UCSD-AML1 (cell line): ENCODE measurements around the gene TGFBI.

Experiments used
- DNase-seq: peaks from one replicate; lab custom pipeline; 2025; ENCODE audit not compliant: unreplicated experiment; lab: John Stamatoyannopoulos, UW

The TGFBI gene

GRCh38 chr5:136001466-136001981, 27.3 kb upstream of the TGFBI start:
- DNase-seq: peak; percentile 45

- DNase-seq: no peak
These were observed 24.4 kb upstream of the TGFBI start for GRCh38 chr5:136004436-136004835.

- DNase-seq: no peak
These were observed 23.3 kb upstream of the TGFBI start for GRCh38 chr5:136005476-136005875.

GRCh38 chr5:136006164-136006563, 22.6 kb upstream of the TGFBI start:
- no peak for DNase-seq

- DNase-seq: no peak
These were observed 22.0 kb upstream of the TGFBI start for GRCh38 chr5:136006761-136007251.

GRCh38 chr5:136007271-136007670, 21.5 kb upstream of the TGFBI start:
- DNase-seq: no peak

- DNase-seq: no peak
These were observed 17.3 kb upstream of the TGFBI start for GRCh38 chr5:136011414-136012001.

- DNase-seq: no peak
These were observed 16.6 kb upstream of the TGFBI start for GRCh38 chr5:136012041-136012804.

- DNase-seq: no peak
These were observed 15.2 kb upstream of the TGFBI start for GRCh38 chr5:136013559-136013958.

GRCh38 chr5:136014049-136015002, 14.5 kb upstream of the TGFBI start:
- no peak for DNase-seq

GRCh38 chr5:136015003-136015375, 13.8 kb upstream of the TGFBI start:
- no peak for DNase-seq

- no peak for DNase-seq
These were observed 12.7 kb upstream of the TGFBI start for GRCh38 chr5:136015966-136016650.

GRCh38 chr5:136016945-136017530, 11.8 kb upstream of the TGFBI start:
- no peak for DNase-seq

GRCh38 chr5:136018814-136019783, 9.7 kb upstream of the TGFBI start:
- no peak for DNase-seq

GRCh38 chr5:136020001-136020382, 8.8 kb upstream of the TGFBI start:
- no peak for DNase-seq

GRCh38 chr5:136020383-136021015, 8.3 kb upstream of the TGFBI start:
- peak; percentile 63 for DNase-seq

- no peak for DNase-seq
These were observed 7.8 kb upstream of the TGFBI start for GRCh38 chr5:136021016-136021405.

- DNase-seq: no peak
These were observed 5.8 kb upstream of the TGFBI start for GRCh38 chr5:136022965-136023364.
